HG02623 (cell line): ENCODE data around the gene PROKR2.

ENCODE experiments used
- ATAC-seq: cut with Tn5 transposase; IDR thresholded peaks from one replicate; pipeline ENCODE4 v1.9.1; 2021; ENCODE audit warnings: moderate library complexity; ENCODE audit not compliant: unreplicated experiment

The PROKR2 gene

GRCh38 chr20:5290596-5290995 lies 26.2 kb downstream of the PROKR2 start:
- no peak for ATAC-seq

DNA sequence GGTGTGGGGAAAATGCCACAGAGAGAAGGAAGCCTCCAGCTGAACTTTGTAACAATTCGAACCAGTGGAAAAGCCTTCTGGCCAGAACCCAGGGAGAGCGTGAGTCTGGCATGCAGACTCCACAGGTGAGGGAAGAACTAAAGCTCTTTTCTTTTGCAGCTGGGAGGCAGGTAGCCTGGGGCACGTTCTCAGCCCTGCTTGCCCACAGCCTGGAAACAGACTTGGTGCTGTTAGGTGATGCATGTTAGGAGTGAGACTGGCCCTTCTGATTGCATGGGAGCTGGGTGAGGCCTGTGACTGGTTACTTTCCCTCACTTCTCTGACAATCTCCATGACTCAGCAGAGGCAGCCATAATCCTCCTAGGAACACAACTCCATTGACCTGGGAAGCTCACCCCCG lies 34.2 kb downstream of the PROKR2 start:
- ATAC-seq = no peak

- no peak for ATAC-seq
These were observed 37.1 kb downstream of the PROKR2 start for GRCh38 chr20:5279661-5280060.

DNA sequence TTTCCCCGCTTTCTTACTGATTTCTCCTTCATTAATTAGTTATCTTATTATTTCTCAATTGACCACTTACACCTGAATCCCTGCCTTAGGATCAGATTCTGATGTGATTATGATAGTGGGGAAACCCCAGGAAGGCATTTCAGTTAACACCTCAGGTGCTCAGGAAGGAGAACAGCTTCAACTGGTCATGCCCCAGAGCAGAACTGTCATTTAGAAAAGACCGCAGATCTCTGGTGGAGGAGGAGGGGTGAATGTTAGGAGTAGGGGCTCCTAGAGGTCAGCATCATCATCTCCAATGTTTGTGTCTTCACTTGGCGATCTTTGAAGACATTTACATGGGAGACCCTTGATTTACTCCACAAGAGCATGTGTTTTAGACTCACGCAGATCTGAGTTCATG lies 44.5 kb downstream of the PROKR2 start:
- no peak for ATAC-seq

DNA sequence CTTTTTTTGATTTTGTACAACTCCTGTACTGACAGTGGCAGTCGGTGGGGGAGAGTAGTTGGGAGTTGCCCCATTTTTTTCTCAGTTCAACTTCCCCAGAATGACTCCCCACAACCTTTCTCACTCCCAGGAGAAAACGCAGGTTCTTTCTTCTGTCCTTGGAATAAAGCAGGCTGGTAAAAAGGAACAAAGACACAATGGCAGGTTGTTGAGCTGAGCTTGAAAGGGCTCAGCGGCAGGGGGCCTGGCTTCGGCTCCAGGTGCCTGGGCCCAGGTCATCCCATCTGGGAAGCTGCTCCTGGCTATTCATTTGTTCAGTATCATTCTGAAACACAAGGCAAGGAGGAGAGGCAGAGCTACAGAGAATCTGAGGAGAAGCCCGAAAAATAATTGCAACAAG lies 46.2 kb downstream of the PROKR2 start:
- no peak for ATAC-seq

DNA sequence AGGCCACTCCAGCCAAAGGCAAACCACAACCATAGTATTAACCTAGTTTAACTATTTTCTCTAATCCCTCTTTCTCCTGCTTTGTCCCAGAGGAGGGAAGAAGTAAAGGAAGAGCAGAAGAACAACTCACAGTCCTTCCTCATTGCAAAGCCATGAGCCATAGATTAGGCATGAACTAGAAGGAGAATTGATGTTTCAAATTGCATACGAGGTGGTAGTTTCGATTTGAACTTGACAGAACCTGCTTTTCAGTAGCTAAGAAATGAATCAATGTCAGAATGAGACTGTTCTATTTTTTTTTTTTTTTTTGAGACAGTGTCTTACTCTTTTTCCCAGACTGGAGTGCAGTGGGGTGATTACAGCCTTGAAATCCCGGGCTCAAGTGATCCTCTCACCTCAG lies 48.3 kb downstream of the PROKR2 start:
- no peak for ATAC-seq

DNA sequence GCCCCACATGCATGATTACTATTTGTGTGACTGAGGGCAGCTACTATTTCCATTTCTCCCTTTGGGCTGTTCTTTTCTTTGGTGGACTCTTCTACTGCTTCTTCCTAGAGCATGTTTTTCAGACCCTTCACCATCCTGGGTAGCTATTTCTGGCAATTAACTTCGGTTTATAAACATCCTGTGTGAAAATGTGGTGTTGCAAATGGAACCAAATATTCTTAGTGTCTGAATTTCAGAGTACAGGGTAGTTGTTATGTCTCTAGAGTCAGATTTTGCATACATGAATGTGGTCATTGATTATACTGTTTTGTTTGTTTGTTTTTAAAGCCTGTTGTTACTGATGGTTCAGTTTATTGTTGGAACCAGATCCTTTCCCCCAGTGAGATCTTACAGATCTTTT lies 49.7 kb downstream of the PROKR2 start:
- ATAC-seq = no peak
